Measurements from ENCODE around the gene TNNT3. TPM values are rescaled to one million over a fixed set of nuclear protein-coding genes. Genes with fewer than 3 reads are reported as not detected.

Gene TNNT3
- total RNA-seq, 1 experiment from 2014 or later = not detected

- no peaks in the 10 kb centered on the region for H3K79me2 ChIP-seq (ENCODE audit: insufficient read depth, low read length)
- H4K8ac ChIP-seq (replicated peaks; ENCODE audit: insufficient read length, low read depth, low read length) = no peak overlapping the region
- H3K9me3 ChIP-seq (ENCODE audit: control insufficient read depth, low read depth, low read length) = no peaks in the 10 kb centered on the region
- H2BK12ac ChIP-seq (ENCODE audit: insufficient read length, low read depth, low read length) = no peak overlapping the region
- H2AK5ac ChIP-seq (ENCODE audit: insufficient read length, low read length) = no peak overlapping the region
- no peak overlapping the region for H4K91ac ChIP-seq (ENCODE audit: insufficient read length, low read depth, low read length)
- H2AFZ ChIP-seq (ENCODE audit: low read length) = no peak overlapping the region
- H3K9ac ChIP-seq (ENCODE audit: extremely low read depth, insufficient read length, low read length) = no peak overlapping the region
- H2BK15ac ChIP-seq (ENCODE audit: low read depth, low read length) = no peak overlapping the region
- peaks cover 36% of the 10 kb centered on the region for H3K27me3 Mint-ChIP-seq (ENCODE audit: low read depth)
- no peaks in the 10 kb centered on the region; the same call in 1 of the 2 replicates for H3K27me3 ChIP-seq (ENCODE audit: insufficient read depth, low read length)
- H3K9me3 Mint-ChIP-seq = no peaks in the 10 kb centered on the region; a peak in 1 of 5 replicates
- H3K4ac ChIP-seq (ENCODE audit: low read depth, low read length) = no peak overlapping the region
- no peaks in the 10 kb centered on the region for H4K20me1 ChIP-seq (ENCODE audit: control insufficient read depth, insufficient read depth, insufficient read length)
- no peak overlapping the region for H3K4me2 ChIP-seq (ENCODE audit: insufficient read depth, insufficient read length, low read length)
- no peaks in the 10 kb centered on the region for H3K4me1 ChIP-seq (ENCODE audit: insufficient read depth, low read length)
- no peak overlapping the region for H3K18ac ChIP-seq (ENCODE audit: insufficient read length, low read depth, low read length)
- no peak overlapping the region for H4K5ac ChIP-seq (ENCODE audit: insufficient read length, low read depth, low read length)
- no peak overlapping the region for H3K4me3 Mint-ChIP-seq
- peaks cover 10 to 12% of the 10 kb centered on the region in 2 experiments for H3K4me1 Mint-ChIP-seq
- no peak overlapping the region for H3K56ac ChIP-seq (ENCODE audit: insufficient read length, low read depth, low read length)
- no peak overlapping the region for H3T11ph ChIP-seq (ENCODE audit: low read length)
- no peak overlapping the region for H2BK5ac ChIP-seq (ENCODE audit: insufficient read length, low read length)
- H3K27ac ChIP-seq (ENCODE audit: insufficient read length, low read depth, low read length) = no peak overlapping the region
- H3K23me2 ChIP-seq (ENCODE audit: insufficient read length, low read depth, low read length, poor library complexity, severe bottlenecking) = no peaks in the 10 kb centered on the region
- DNase-seq = no peak
- H3K79me1 ChIP-seq (ENCODE audit: insufficient read depth, low read depth, low read length, poor library complexity, severe bottlenecking) = no peaks in the 10 kb centered on the region
- H2BK120ac ChIP-seq (ENCODE audit: low read depth, low read length, poor library complexity, severe bottlenecking) = no peak overlapping the region
- no peak overlapping the region for H2BK20ac ChIP-seq (ENCODE audit: low read depth, low read length, poor library complexity, severe bottlenecking)
- H3K27ac Mint-ChIP-seq = no peak overlapping the region
- no peaks in the 10 kb centered on the region for H3K36me3 Mint-ChIP-seq (ENCODE audit: insufficient read depth in 1 of 3, low read depth in 3 of 3)
- no peak for TF ChIP-seq CTCF (conservative IDR thresholded peaks at IDR 0.05)
- H3K23ac ChIP-seq (ENCODE audit: insufficient read length, low read depth, low read length) = no peak overlapping the region
- no peak overlapping the region for H3K14ac ChIP-seq (ENCODE audit: insufficient read depth, low read length)
- WGBS (ENCODE audit: extremely low coverage, insufficient read length, low lambda C conversion rate) = no CpG with 5 or more reads among the region's 5 CpGs
These were observed 19.8 kb upstream of the TNNT3 start for GRCh38 chr11:1899686-1900085.
